IMR-90 (cell line): Measurements from ENCODE around the gene NFIA. TPM values are rescaled to one million over a fixed set of nuclear protein-coding genes. Genes with fewer than 3 reads are reported as not detected.

Source experiments
- ATAC-seq: fragments of 200-7000 bp; cut with Tn5 transposase; 2 replicates; pipeline ENCODE4 v1.9.1; 2020; ENCODE audit warnings: low read depth, mild to moderate bottlenecking, moderate library complexity
- BruUV-seq: library from RNA; stranded (reverse); fragments of 400-500 nt; replicated peaks from 2 replicates; lab custom pipeline; 2021; lab: Mats Ljungman, UMichigan
- CTCF ChIA-PET: fragments of 300-600 bp; formaldehyde crosslinking; extraction: SDS; loops from one replicate; lab custom pipeline; 2021; ENCODE audit warnings: antibody characterized with exemption; lab: Yijun Ruan, JAX
- POLR2A ChIA-PET: fragments of 300-600 bp; sonication (Branson Sonifier 250); formaldehyde crosslinking; loops from one replicate; lab custom pipeline; 2022; ENCODE audit warnings: antibody characterized with exemption; ENCODE audit not compliant: unreplicated experiment; lab: Charles Lee
- DNase-seq: peaks from one replicate; pipeline ENCODE4 v3.0.0; 2013
- H2AFZ ChIP-seq: replicated peaks from 2 replicates; pipeline ENCODE3; 2013; ENCODE audit warnings: low read length, mild to moderate bottlenecking; ENCODE audit not compliant: poor library complexity
- H2AK5ac ChIP-seq: 2 replicates; pipeline ENCODE4 v1.6.1; 2013; ENCODE audit warnings: low read depth, low read length, inconsistent platforms
- H2AK9ac ChIP-seq: replicated peaks from 2 replicates; pipeline ENCODE3; 2013; ENCODE audit warnings: mild to moderate bottlenecking, low read depth, low read length, moderate library complexity; ENCODE audit not compliant: poor library complexity
- H2BK120ac ChIP-seq: 2 replicates; pipeline ENCODE4 v1.6.1; 2013; ENCODE audit warnings: low read depth, low read length, inconsistent platforms
- H2BK15ac ChIP-seq: 3 replicates; pipeline ENCODE4 v1.6.1; 2013; ENCODE audit warnings: low read depth, low read length, inconsistent platforms
- H2BK20ac ChIP-seq: 2 replicates; pipeline ENCODE4 v1.6.1; 2013; ENCODE audit warnings: low read depth, mild to moderate bottlenecking, inconsistent platforms, low read length, moderate library complexity
- H2BK5ac ChIP-seq: 2 replicates; pipeline ENCODE4 v1.6.1; 2013; ENCODE audit warnings: mild to moderate bottlenecking, low read depth, low read length, inconsistent platforms; ENCODE audit not compliant: poor library complexity, severe bottlenecking
- H3K14ac ChIP-seq: replicated peaks from 2 replicates; pipeline ENCODE4 v1.6.1; 2013; ENCODE audit warnings: low read depth, low read length, inconsistent platforms
- H3K18ac ChIP-seq: 2 replicates; pipeline ENCODE4 v1.6.1; 2013; ENCODE audit warnings: low read depth, low read length, control low read depth
- H3K23ac ChIP-seq: 2 replicates; pipeline ENCODE4 v1.6.1; 2013; ENCODE audit warnings: low read depth, low read length, inconsistent platforms
- H3K27ac ChIP-seq: 2 replicates; pipeline ENCODE4 v1.5.1; 2013; ENCODE audit warnings: mild to moderate bottlenecking, control low read depth, low read length; ENCODE audit not compliant: insufficient read depth
- H3K27me3 ChIP-seq: 2 replicates; pipeline ENCODE4 v1.6.1; 2013; ENCODE audit warnings: low read length; ENCODE audit not compliant: control insufficient read depth, insufficient read depth
- H3K36me3 ChIP-seq: 2 replicates; pipeline ENCODE4 v1.6.1; 2013; ENCODE audit warnings: low read length, mixed read lengths; ENCODE audit not compliant: control insufficient read depth, insufficient read depth
- H3K4ac ChIP-seq: 2 replicates; pipeline ENCODE4 v1.6.1; 2013; ENCODE audit warnings: low read depth, low read length, inconsistent platforms
- H3K4me1 ChIP-seq: 2 replicates; pipeline ENCODE4 v1.6.1; 2013; ENCODE audit warnings: low read length, mixed read lengths; ENCODE audit not compliant: control insufficient read depth, insufficient read depth
- H3K4me2 ChIP-seq: 2 replicates; pipeline ENCODE4 v1.6.1; 2013; ENCODE audit warnings: low read depth, mild to moderate bottlenecking, control low read depth, low read length, moderate library complexity
- H3K4me3 ChIP-seq: 2 replicates; pipeline ENCODE4 v1.5.1; 2013; ENCODE audit warnings: low read depth, mild to moderate bottlenecking, control low read depth, low read length, moderate library complexity; ENCODE audit not compliant: insufficient read depth
- H3K56ac ChIP-seq: 2 replicates; pipeline ENCODE4 v1.6.1; 2013; ENCODE audit warnings: low read length, inconsistent platforms; ENCODE audit not compliant: insufficient read depth; ENCODE audit errors: extremely low read depth
- H3K79me1 ChIP-seq, 2 experiments: 2 replicates each; pipeline ENCODE4 v1.6.1; 2013; ENCODE audit warnings: low read length in 2 of 2, inconsistent platforms in 1 of 2, low read depth in 1 of 2
- H3K9ac ChIP-seq: 2 replicates; pipeline ENCODE4 v1.6.1; 2013; ENCODE audit warnings: low read depth, low read length, control low read depth
- H3K9me1 ChIP-seq: 2 replicates; pipeline ENCODE4 v1.6.1; 2013; ENCODE audit warnings: low read length, inconsistent platforms; ENCODE audit not compliant: insufficient read depth
- H3K9me3 ChIP-seq: 2 replicates; pipeline ENCODE4 v1.6.1; 2013; ENCODE audit warnings: low read length; ENCODE audit not compliant: control insufficient read depth, insufficient read depth
- H4K20me1 ChIP-seq: 2 replicates; pipeline ENCODE4 v1.6.1; 2013; ENCODE audit warnings: low read length, inconsistent platforms; ENCODE audit not compliant: insufficient read depth
- H4K5ac ChIP-seq: 2 replicates; pipeline ENCODE4 v1.6.1; 2013; ENCODE audit warnings: mild to moderate bottlenecking, low read depth, low read length, control low read depth
- H4K8ac ChIP-seq, 2 experiments: 2 replicates each; pipeline ENCODE4 v1.6.1; 2013; ENCODE audit warnings: low read depth in 2 of 2, low read length in 2 of 2, control low read depth in 1 of 2, inconsistent platforms in 1 of 2
- H4K91ac ChIP-seq: 2 replicates; pipeline ENCODE4 v1.6.1; 2013; ENCODE audit warnings: low read depth, low read length, inconsistent platforms; ENCODE audit not compliant: insufficient read depth
- BHLHE40 ChIP-seq: fragments of 150-350 bp; IDR thresholded peaks from 2 replicates; pipeline ENCODE4 v1.6.1; 2016; ENCODE audit warnings: mild to moderate bottlenecking, low read depth, low read length
- CHD1 ChIP-seq: IDR thresholded peaks from 2 replicates; pipeline ENCODE4 v1.6.1; 2012; ENCODE audit warnings: low read depth, low read length, improper control_type of control experiment
- FOS ChIP-seq: fragments of 150-350 bp; IDR thresholded peaks from 2 replicates; pipeline ENCODE4 v1.6.1; 2016; ENCODE audit warnings: low read depth, low read length
- MAFK ChIP-seq: IDR thresholded peaks from 2 replicates; pipeline ENCODE4 v1.6.1; 2012; ENCODE audit warnings: low read depth, low read length, improper control_type of control experiment
- MAZ ChIP-seq: IDR thresholded peaks from 2 replicates; pipeline ENCODE4 v1.6.1; 2012; ENCODE audit warnings: low read depth, mild to moderate bottlenecking, low read length, improper control_type of control experiment, moderate library complexity, borderline replicate concordance
- NFE2L2 ChIP-seq: fragments of 150-350 bp; IDR thresholded peaks from 2 replicates; pipeline ENCODE4 v1.6.1; 2016; ENCODE audit warnings: low read depth, mild to moderate bottlenecking, low read length
- POLR2A ChIP-seq: IDR thresholded peaks from 2 replicates; pipeline ENCODE4 v1.6.1; 2012; ENCODE audit warnings: mild to moderate bottlenecking, low read depth, low read length
- RAD21 ChIP-seq: IDR thresholded peaks from 2 replicates; pipeline ENCODE4 v1.6.1; 2012; ENCODE audit warnings: low read length, improper control_type of control experiment
- RFX5 ChIP-seq: IDR thresholded peaks from 2 replicates; pipeline ENCODE4 v1.8.0; 2012; ENCODE audit warnings: low read depth, mild to moderate bottlenecking, low read length, moderate library complexity
- SMC3 ChIP-seq: fragments of 150-350 bp; IDR thresholded peaks from 2 replicates; pipeline ENCODE4 v1.6.1; 2016; ENCODE audit warnings: low read depth, mild to moderate bottlenecking, antibody characterized with exemption, low read length, moderate library complexity
- WGBS, 2 experiments: methylation state at CpG; one replicate each; pipeline versions ENCODE4 v1.1.5 to v1.1.7; 2013; ENCODE audit warnings: missing lambda C conversion rate in 2 of 2; ENCODE audit not compliant: insufficient read length in 1 of 2; ENCODE audit errors: extremely low coverage in 2 of 2; 5-methylcytosine and 5-hydroxymethylcytosine counted together
- dilution Hi-C: fragments of 300-500 bp; cut with HindIII; formaldehyde crosslinking; loops from one replicate; pipeline ENCODE4 v1.14.3; 2018; ENCODE audit warnings: low sequenced_read_pairs; ENCODE audit not compliant: unreplicated experiment
- in situ Hi-C: fragments of 300-500 bp; cut with MboI; formaldehyde crosslinking; loops from 3 replicates; pipeline ENCODE4 v1.14.3; 2019; ENCODE audit warnings: low sequenced_read_pairs, inconsistent platforms, mixed read lengths
- intact Hi-C: fragments of 100-400 bp; cut with micrococcal nuclease; formaldehyde crosslinking; loops from 2 replicates; pipeline ENCODE4 v1.10.0; 2022
- polyA plus RNA-seq, 3 experiments: library from polyadenylated mRNA; depleted of rRNA; stranded (reverse); fragments of >200 nt; gene quantifications; 2 replicates each; pipeline ENCODE4 v1.2.3, GENCODE V29; 2012; ENCODE audit warnings: low replicate concordance in 1 of 3
- total RNA-seq: library from RNA; depleted of rRNA; stranded (reverse); fragments of >200 nt; gene quantifications from 2 replicates; pipeline ENCODE4 v1.2.3, GENCODE V29; 2012
- TF ChIP-seq, protein P1 (sequence below): conservative IDR thresholded peaks from 2 replicates; pipeline ENCODE4 v1.5.1; 2012; ENCODE audit warnings: mild to moderate bottlenecking, low read depth, low read length, improper control_type of control experiment
- TF ChIP-seq, protein P2 (sequence below): fragments of 150-350 bp; IDR thresholded peaks from 2 replicates; pipeline ENCODE4 v1.6.1; 2017; ENCODE audit warnings: mild to moderate bottlenecking, antibody characterized with exemption, low read length, low read depth
- TF ChIP-seq, protein P3 (sequence below): fragments of 150-350 bp; IDR thresholded peaks from 2 replicates; pipeline ENCODE4 v1.6.1; 2016; ENCODE audit warnings: low read depth, mild to moderate bottlenecking, low read length, moderate library complexity, borderline replicate concordance

Gene NFIA
- total and polyA plus RNA-seq, 2 of the 4 experiments (the other 2 are of a cell fraction), result 1.6 to 2.2 TPM

DNA sequence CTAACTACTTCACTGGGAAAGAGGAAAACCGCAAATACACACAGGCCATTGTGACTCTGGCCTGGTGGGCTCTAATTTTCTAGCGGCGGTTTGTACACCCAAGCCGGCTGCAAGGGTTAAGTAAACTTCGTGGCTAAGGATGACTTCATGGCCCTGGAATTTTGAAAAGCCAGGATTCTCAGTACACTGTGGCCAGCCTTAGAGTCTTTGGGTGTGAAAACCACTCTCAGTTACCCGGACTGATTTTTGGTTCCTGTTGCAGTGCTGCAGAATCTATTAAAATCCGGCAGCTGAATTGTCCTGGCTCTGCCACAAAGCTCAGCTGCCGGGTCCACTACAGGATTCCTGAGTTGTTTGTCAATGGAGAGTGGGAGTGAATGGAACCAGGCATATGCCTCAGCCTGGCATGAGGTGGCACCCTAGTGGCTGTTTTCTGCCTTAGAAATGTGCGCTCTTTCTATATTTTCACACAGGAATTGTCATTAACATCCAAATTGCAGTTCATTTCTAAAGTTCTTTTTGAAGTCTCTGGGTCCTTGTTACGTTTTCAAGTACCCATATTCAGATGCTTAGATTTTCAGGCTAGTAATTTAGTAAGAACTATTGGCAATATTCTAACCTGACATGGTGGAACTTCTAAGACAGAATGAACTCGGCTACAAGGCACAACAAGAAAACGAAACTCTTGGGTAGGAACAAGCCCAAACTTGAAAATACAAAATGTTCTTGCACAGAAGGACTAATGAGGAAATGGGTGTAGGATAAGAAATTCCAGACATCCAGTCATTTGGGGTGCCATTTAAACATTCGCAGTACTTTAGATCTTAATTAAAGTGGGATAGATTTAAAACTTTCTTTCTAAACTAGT, 255.9 kb downstream of the NFIA start:
- Histone ChIP-seq H2BK5ac (no peak overlapping the region), H4K20me1 (no peaks in the 10 kb centered on the region; the same call in 1 of the 2 replicates), H3K9me3 (no peaks in the 10 kb centered on the region), H4K8ac (no peak overlapping the region), H3K27me3 (peaks cover 29% of the 10 kb centered on the region), H3K9ac (no peak overlapping the region), H3K4me1 (no peaks in the 10 kb centered on the region), H2AFZ (no peak overlapping the region), H3K18ac (no peak overlapping the region), H3K14ac (no peak overlapping the region), H3K56ac (no peak overlapping the region), H3K4me3 (no peak overlapping the region), H3K36me3 (no peaks in the 10 kb centered on the region), H2BK20ac (no peak overlapping the region), H2AK5ac (no peak overlapping the region), H4K91ac (no peak overlapping the region), H3K4ac (no peak overlapping the region), H4K5ac (no peak overlapping the region), H2BK120ac (no peak overlapping the region), H3K4me2 (peak overlapping the region; percentile 27; the same call in 1 of the 2 replicates), H3K9me1 (no peaks in the 10 kb centered on the region; the same call in 1 of the 2 replicates), H3K27ac (peak overlapping the region; percentile 6; the same call in 1 of the 2 replicates), H2BK15ac (no peak overlapping the region), H2AK9ac (no peak overlapping the region), H3K79me1 (no peaks in the 10 kb centered on the region), H3K23ac (no peak overlapping the region)
- BruUV-seq, result no TSS peak
- WGBS, 2 experiments, result 30% methylated on average over 4 of the region's 13 CpGs; no CpG with 5 or more reads in 1 of the 2 experiments
- ChIA-PET CTCF (interaction anchor here (0.6 to 1.5 kb wide), 5 partner anchors 15 to 288 kb away, joined by 3 to 4 read pairs (median 3); partner anchors contain the start of gene NFIA), POLR2A (no interaction called here)
- DNase-seq, result peak; percentile 75
- intact Hi-C loops, result loop anchor here (1.0 to 2.0 kb wide), 5 partner anchors 115 to 514 kb away; no protein-coding TSS in a partner anchor
- in situ Hi-C loops, result loop anchor here (10.0 kb wide), 1 partner anchor 283 kb away; no protein-coding TSS in a partner anchor
- dilution Hi-C loops, result no loop called here
- ATAC-seq, result peak; percentile 94
- TF ChIP-seq, protein P1, sequence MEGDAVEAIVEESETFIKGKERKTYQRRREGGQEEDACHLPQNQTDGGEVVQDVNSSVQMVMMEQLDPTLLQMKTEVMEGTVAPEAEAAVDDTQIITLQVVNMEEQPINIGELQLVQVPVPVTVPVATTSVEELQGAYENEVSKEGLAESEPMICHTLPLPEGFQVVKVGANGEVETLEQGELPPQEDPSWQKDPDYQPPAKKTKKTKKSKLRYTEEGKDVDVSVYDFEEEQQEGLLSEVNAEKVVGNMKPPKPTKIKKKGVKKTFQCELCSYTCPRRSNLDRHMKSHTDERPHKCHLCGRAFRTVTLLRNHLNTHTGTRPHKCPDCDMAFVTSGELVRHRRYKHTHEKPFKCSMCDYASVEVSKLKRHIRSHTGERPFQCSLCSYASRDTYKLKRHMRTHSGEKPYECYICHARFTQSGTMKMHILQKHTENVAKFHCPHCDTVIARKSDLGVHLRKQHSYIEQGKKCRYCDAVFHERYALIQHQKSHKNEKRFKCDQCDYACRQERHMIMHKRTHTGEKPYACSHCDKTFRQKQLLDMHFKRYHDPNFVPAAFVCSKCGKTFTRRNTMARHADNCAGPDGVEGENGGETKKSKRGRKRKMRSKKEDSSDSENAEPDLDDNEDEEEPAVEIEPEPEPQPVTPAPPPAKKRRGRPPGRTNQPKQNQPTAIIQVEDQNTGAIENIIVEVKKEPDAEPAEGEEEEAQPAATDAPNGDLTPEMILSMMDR, result peak; percentile 60
- TF ChIP-seq POLR2A (no peak), MAFK (no peak), MAZ (no peak), RFX5 (no peak), NFE2L2 (no peak), SMC3 (peak; percentile 31; the same call in 1 of the 2 replicates), FOS (no peak), BHLHE40 (peak; percentile 51; the same call in 1 of the 2 replicates), CHD1 (no peak), RAD21 (peak; percentile 66)
- TF ChIP-seq, protein P2, sequence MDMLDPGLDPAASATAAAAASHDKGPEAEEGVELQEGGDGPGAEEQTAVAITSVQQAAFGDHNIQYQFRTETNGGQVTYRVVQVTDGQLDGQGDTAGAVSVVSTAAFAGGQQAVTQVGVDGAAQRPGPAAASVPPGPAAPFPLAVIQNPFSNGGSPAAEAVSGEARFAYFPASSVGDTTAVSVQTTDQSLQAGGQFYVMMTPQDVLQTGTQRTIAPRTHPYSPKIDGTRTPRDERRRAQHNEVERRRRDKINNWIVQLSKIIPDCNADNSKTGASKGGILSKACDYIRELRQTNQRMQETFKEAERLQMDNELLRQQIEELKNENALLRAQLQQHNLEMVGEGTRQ, result no peak
- TF ChIP-seq, protein P3, sequence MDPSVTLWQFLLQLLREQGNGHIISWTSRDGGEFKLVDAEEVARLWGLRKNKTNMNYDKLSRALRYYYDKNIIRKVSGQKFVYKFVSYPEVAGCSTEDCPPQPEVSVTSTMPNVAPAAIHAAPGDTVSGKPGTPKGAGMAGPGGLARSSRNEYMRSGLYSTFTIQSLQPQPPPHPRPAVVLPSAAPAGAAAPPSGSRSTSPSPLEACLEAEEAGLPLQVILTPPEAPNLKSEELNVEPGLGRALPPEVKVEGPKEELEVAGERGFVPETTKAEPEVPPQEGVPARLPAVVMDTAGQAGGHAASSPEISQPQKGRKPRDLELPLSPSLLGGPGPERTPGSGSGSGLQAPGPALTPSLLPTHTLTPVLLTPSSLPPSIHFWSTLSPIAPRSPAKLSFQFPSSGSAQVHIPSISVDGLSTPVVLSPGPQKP, result no peak
